Ascending aorta (tissue), 2 donors: ENCODE measurements around the gene EGF. TPM values are rescaled to one million over a fixed set of nuclear protein-coding genes. Genes with fewer than 3 reads are reported as not detected.

Experiments used
- DNase-seq, 2 donors: peaks; one replicate each; pipeline ENCODE4 v3.0.0-alpha.2; 2019; ENCODE audit warnings: low spot score in 2 of 2
- H3K27ac ChIP-seq, 2 donors: fragments of 200-600 bp; sonication (generic); one replicate each; pipeline ENCODE4 v1.5.1; 2016 to 2017; ENCODE audit warnings: mild to moderate bottlenecking in 1 of 2
- H3K27me3 ChIP-seq: fragments of 200-600 bp; sonication (generic); one replicate; pipeline ENCODE4 v1.5.1; 2017
- H3K36me3 ChIP-seq, 2 donors: fragments of 200-600 bp; sonication (generic); one replicate each; pipeline ENCODE4 v1.5.1; 2016
- H3K4me1 ChIP-seq, 2 donors: fragments of 200-600 bp; sonication (generic); one replicate each; pipeline ENCODE4 v1.5.1; 2016 to 2017; ENCODE audit warnings: mild to moderate bottlenecking in 1 of 2
- H3K4me3 ChIP-seq, 2 donors: fragments of 200-600 bp; sonication (generic); one replicate each; pipeline ENCODE4 v1.5.1; 2016 to 2017; ENCODE audit warnings: mild to moderate bottlenecking in 1 of 2
- H3K9me3 ChIP-seq, 2 donors: fragments of 200-600 bp; sonication (generic); one replicate each; pipeline ENCODE4 v1.5.1; 2016
- CTCF ChIP-seq, 3 experiments: fragments of 200-600 bp in 2 of 3; fragments of 450-650 bp in 1 of 3; sonication (generic) in 2 of 3; IDR thresholded peaks; one replicate each; pipeline ENCODE4 v1.5.1; 2016 to 2019; ENCODE audit warnings: antibody characterized with exemption in 3 of 3, mild to moderate bottlenecking in 1 of 3, moderate library complexity in 1 of 3
- intact Hi-C: fragments of 100-400 bp; cut with DNase I; formaldehyde crosslinking; loops from one replicate; pipeline ENCODE4 v1.15.1; 2023
- total RNA-seq: library from RNA; depleted of rRNA; stranded (reverse); fragments of >200 nt; gene quantifications from one replicate; pipeline ENCODE4 v1.1.0, GENCODE V29; 2016

Gene EGF
- total RNA-seq, 1 donor from 2014 or later = not detected

- DNase-seq = no peak
- no peak for TF ChIP-seq CTCF (IDR thresholded peaks at IDR 0.05)
- Histone ChIP-seq H3K9me3 (no peaks in the 10 kb centered on the region), H3K36me3 (no peaks in the 10 kb centered on the region), H3K27me3 (no peaks in the 10 kb centered on the region), H3K27ac (no peak overlapping the region), H3K4me1 (no peaks in the 10 kb centered on the region), H3K4me3 (no peak overlapping the region)
- intact Hi-C loops = no loop called here
These were observed 2.8 kb downstream of the EGF start for GRCh38 chr4:109915385-109916026.

GRCh38 chr4:109916027-109916409, 3.3 kb downstream of the EGF start:
- no peak for TF ChIP-seq CTCF (IDR thresholded peaks at IDR 0.05)
- intact Hi-C loops = no loop called here
- Histone ChIP-seq H3K27ac (no peak overlapping the region), H3K36me3 (no peaks in the 10 kb centered on the region), H3K4me3 (no peak overlapping the region), H3K9me3 (no peaks in the 10 kb centered on the region), H3K4me1 (no peaks in the 10 kb centered on the region), H3K27me3 (no peaks in the 10 kb centered on the region)
- no peak for DNase-seq

GRCh38 chr4:109921384-109921808, 8.7 kb downstream of the EGF start:
- TF ChIP-seq CTCF (IDR thresholded peaks at IDR 0.05) = no peak
- Histone ChIP-seq H3K27ac (no peak overlapping the region), H3K27me3 (no peaks in the 10 kb centered on the region), H3K4me1 (no peaks in the 10 kb centered on the region), H3K36me3 (no peaks in the 10 kb centered on the region), H3K9me3 (no peaks in the 10 kb centered on the region), H3K4me3 (no peak overlapping the region)
- intact Hi-C loops = no loop called here
- no peak for DNase-seq

- no peak for TF ChIP-seq CTCF (IDR thresholded peaks at IDR 0.05)
- DNase-seq = no peak
- Histone ChIP-seq H3K27ac (no peak overlapping the region), H3K9me3 (no peaks in the 10 kb centered on the region), H3K4me3 (no peak overlapping the region), H3K36me3 (no peaks in the 10 kb centered on the region), H3K27me3 (no peaks in the 10 kb centered on the region), H3K4me1 (no peaks in the 10 kb centered on the region)
- intact Hi-C loops = no loop called here
These were observed 12.7 kb downstream of the EGF start for GRCh38 chr4:109925396-109925795.

GRCh38 chr4:109928327-109929045, 15.8 kb downstream of the EGF start:
- Histone ChIP-seq H3K27ac (no peak overlapping the region), H3K9me3 (no peaks in the 10 kb centered on the region), H3K4me3 (no peak overlapping the region), H3K27me3 (no peaks in the 10 kb centered on the region), H3K36me3 (no peaks in the 10 kb centered on the region), H3K4me1 (no peaks in the 10 kb centered on the region)
- no peak for DNase-seq
- TF ChIP-seq CTCF (IDR thresholded peaks at IDR 0.05) = no peak
- intact Hi-C loops = no loop called here
